Astrocyte of the spinal cord (primary cell): Measurements from ENCODE around the gene TOR2A.

Source experiments
- DNase-seq: peaks from one replicate; pipeline ENCODE4 v3.0.0; 2011; ENCODE audit warnings: low read depth, low spot score
- H3K4me3 ChIP-seq: 2 replicates; pipeline ENCODE4 v1.5.1; 2011; ENCODE audit warnings: low read depth, mild to moderate bottlenecking, low read length, moderate library complexity
- in situ Hi-C: cut with HindIII; loops from 2 replicates; pipeline ENCODE4 v1.10.0; 2017; ENCODE audit warnings: low sequenced_read_pairs
- TF ChIP-seq, protein P1 (sequence below): IDR thresholded peaks from 2 replicates; pipeline ENCODE4 v1.5.1; 2012; ENCODE audit warnings: low read depth, mild to moderate bottlenecking, low read length, inconsistent platforms

TOR2A gene

DNA sequence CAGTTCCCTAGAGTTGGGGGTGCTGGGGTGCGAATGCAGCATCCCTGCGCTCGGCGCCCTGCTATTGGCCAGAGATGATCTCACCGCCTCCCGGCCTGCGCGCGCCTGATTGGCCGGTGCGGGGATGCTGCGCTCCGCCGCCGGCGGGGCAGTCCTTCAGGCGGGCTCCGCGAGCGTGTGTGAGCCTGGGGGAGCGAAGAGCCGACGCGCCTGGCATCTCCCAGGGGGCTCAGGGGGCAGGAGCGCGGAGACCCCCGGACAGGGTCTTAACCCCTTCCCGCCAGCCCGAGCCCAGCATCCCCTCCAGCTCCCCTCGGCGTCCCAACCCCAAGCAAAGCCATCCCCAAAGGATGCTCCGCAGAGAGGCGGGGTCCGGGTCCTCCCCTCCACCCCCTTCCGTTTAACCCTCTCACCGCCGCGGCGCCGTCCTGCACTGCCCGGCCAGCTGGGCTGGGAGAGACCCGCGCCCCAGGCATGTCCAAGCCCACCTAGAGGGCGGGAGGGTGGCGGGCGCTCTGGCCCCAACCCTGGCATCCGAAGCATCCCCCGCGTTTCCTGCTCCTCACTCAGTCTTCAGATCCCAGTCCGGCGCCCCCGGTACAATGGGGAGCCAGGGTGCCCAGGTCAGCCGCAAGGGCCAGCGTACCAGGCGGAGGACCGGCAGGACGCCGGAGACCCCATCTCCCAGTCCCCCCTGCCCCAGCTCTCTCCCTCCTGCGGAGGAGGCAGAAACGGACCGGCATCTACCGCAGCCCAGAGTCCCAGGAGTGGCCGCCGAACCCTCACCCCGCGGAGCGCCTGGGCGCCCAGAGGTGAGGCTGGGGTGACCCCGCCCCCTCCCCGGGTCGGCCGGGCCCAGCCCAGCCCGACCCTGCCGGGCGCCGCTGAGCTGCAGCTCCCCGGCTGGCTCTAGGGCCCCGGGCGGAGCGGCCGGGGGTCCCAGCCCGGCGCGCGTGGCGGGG, 19.3 kb upstream of the TOR2A start:
- in situ Hi-C loops = no loop called here
- H3K4me3 ChIP-seq = no peak overlapping the region
- TF ChIP-seq, protein P1, sequence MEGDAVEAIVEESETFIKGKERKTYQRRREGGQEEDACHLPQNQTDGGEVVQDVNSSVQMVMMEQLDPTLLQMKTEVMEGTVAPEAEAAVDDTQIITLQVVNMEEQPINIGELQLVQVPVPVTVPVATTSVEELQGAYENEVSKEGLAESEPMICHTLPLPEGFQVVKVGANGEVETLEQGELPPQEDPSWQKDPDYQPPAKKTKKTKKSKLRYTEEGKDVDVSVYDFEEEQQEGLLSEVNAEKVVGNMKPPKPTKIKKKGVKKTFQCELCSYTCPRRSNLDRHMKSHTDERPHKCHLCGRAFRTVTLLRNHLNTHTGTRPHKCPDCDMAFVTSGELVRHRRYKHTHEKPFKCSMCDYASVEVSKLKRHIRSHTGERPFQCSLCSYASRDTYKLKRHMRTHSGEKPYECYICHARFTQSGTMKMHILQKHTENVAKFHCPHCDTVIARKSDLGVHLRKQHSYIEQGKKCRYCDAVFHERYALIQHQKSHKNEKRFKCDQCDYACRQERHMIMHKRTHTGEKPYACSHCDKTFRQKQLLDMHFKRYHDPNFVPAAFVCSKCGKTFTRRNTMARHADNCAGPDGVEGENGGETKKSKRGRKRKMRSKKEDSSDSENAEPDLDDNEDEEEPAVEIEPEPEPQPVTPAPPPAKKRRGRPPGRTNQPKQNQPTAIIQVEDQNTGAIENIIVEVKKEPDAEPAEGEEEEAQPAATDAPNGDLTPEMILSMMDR = no peak
- no peak for DNase-seq

DNA sequence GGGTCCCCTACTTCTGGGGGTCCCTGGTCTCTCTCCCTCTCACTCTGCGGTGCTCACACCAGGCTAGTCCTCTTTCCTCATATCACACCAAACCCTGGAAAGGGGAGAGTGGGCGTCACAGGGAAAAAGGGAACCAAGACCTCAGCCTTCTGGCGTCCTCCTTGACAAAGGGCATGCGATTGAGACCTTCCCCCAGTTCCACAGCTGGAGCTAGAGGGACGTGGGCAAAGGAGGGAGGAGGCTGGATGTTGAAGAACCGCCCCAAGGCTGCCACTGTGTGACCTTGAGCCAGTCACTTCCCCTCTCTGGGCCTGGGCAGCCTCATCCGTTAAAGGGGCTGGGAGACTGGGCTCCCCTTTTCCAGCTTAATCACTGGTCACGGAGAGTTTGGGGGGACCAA, 18.5 kb upstream of the TOR2A start:
- no peak overlapping the region for H3K4me3 ChIP-seq
- in situ Hi-C loops = no loop called here
- DNase-seq = no peak
- TF ChIP-seq, protein P1 = no peak

DNA sequence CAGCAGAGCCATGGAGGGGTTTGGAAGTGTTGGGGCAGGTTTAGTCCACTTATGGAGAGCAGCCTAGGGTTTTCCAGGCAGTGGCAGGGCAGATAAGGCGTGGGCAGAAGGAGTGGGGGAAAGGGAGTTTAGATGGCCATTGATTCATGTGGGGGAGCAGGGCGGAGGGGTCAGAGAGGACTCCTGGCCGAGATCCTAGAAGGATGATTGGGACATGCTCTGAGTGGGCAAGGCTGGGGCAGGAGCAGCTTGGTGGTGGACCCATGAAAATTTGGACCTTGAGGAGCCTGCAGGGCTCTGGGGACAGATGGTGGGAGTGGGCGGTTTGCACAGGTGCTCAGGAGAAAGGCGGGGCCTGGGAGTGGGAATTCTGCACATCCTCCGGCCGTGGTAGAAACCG, 18.1 kb upstream of the TOR2A start:
- in situ Hi-C loops = no loop called here
- TF ChIP-seq, protein P1 = no peak
- no peak for DNase-seq
- H3K4me3 ChIP-seq = no peak overlapping the region

DNA sequence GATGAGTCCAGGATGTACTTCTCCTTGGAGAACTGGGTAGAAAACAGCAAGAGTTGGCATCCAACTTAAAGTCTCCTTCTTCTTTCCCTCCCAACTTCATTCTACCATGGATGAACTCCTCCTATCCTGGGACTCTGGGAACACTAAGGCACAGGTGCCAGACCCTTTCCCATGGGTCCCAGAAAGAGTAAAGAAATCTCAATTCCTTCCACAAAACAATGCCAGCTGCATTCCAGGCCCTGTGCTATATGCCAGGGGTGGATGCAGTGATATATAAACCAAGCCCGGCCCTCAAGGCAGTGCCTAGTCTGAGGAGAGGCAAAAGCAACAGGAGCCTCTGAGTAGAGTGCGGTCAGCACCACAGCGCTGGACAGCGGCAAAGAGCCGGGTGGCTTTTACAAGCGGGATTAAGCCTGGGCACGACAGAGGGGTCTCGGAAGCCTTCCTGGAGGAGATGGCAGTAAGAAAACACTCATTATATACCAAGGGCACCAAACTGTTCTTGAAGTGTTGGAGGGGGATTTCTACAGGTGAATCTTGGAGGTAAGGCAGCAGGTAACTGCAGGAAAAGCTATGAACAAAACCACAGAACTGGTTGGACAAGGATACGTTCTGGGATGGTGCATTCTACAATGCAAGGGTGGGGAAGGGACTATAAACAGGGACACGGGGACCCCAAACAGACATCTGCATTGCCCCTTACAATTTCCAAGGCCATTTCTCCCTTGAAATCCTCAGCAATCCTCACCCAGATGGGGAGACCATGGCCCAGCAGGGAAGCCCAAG, 16.4 kb upstream of the TOR2A start:
- H3K4me3 ChIP-seq = no peak overlapping the region
- TF ChIP-seq, protein P1 = no peak
- peak; percentile 29 for DNase-seq
- in situ Hi-C loops = no loop called here

DNA sequence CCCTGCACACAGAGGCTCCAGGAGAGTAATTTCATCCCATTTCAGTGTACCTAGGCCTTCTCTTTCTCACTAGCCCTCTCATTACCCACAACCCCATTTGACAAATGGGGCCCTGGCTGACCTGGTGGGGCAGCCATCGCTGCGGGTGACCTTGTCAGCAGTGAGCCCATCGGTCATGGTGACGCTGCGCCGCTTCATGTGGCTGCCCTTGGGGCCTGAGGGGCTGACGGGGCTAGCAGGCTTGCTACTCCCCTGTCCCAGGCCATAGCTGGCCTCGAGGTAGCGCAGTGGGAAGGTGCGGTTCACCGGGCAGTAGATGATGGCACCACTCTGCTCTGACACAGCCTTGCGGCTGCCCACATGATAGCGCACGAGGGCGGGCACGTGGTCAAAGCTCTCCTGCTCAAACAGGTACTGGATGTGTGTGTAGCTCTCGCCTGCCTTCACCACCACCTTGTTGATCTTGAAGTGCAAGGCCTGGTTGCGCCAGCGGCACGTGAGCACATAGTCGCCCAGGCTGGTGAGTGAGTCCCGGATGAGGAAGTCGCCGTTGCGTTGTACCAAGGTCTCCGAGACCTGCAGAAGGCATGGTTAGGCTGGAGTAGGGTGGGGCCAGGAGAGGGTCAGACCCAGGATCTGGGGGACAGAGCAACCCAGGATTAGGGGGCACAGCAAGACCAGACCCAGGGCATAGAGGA, 14.1 kb upstream of the TOR2A start:
- no peak overlapping the region for H3K4me3 ChIP-seq
- TF ChIP-seq, protein P1 = no peak
- no peak for DNase-seq
- in situ Hi-C loops = no loop called here

DNA sequence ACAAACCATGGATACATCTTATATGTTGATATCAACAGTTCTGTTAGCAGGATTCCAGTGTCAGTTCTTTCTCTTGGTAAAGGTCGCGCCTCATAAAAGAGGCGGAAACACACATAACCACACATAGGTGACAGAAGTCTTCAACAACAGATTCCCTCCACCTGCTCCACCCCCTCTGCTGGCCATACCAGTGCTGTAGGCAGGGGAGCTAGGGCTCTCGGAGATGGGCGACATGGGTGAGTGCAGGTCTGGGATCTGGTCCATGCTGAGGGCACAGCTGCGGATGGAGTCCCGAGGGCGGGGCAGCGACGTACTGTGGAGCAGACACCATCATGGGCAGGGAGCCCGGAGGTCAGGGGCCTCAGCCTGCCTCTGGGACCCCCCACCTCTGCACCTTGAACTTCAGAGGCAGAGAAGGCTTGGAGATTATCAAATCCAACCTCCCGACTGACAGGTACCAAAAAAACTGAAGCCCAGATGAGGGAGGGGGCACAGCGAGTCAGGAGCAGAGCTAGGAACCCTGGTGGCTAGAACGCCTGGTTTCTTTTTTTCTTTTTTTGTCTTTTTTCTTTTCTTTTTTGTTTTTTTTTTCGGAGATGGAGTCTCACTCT, 12.0 kb upstream of the TOR2A start:
- in situ Hi-C loops = no loop called here
- DNase-seq = no peak
- no peak overlapping the region for H3K4me3 ChIP-seq
- TF ChIP-seq, protein P1 = peak; percentile 3
